Skeletal muscle tissue (tissue), 4 donors: Measurements from ENCODE around the gene AIRE. TPM values are rescaled to one million over a fixed set of nuclear protein-coding genes. Genes with fewer than 3 reads are reported as not detected.

Experiments
- H3K27ac ChIP-seq: one replicate; pipeline ENCODE4 v1.7.0; 2013; ENCODE audit warnings: mild to moderate bottlenecking, low read depth, low read length, inconsistent platforms
- H3K27me3 ChIP-seq, 3 donors: one replicate each; pipeline ENCODE4 v1.7.0; 2013; ENCODE audit warnings: low read length in 3 of 3; ENCODE audit not compliant: control insufficient read depth in 3 of 3, insufficient read depth in 3 of 3
- H3K36me3 ChIP-seq, 3 donors: one replicate each; pipeline ENCODE4 v1.7.0; 2013; ENCODE audit warnings: low read length in 3 of 3; ENCODE audit not compliant: control insufficient read depth in 3 of 3, insufficient read depth in 3 of 3
- H3K4me1 ChIP-seq, 3 donors: one replicate each; pipeline ENCODE4 v1.7.0; 2013; ENCODE audit warnings: low read length in 3 of 3, mild to moderate bottlenecking in 3 of 3; ENCODE audit not compliant: control insufficient read depth in 3 of 3, insufficient read depth in 3 of 3
- H3K4me3 ChIP-seq, 3 donors: one replicate each; pipeline ENCODE4 v1.7.0; 2013; ENCODE audit warnings: low read length in 3 of 3
- H3K9ac ChIP-seq, 3 donors: one replicate each; pipeline ENCODE4 v1.7.0; 2013; ENCODE audit warnings: low read length in 3 of 3, mild to moderate bottlenecking in 3 of 3, moderate library complexity in 2 of 3, low read depth in 1 of 3
- H3K9me3 ChIP-seq, 3 donors: one replicate each; pipeline ENCODE4 v1.7.0; 2013; ENCODE audit warnings: low read length in 3 of 3; ENCODE audit not compliant: control insufficient read depth in 3 of 3
- total RNA-seq: library from RNA; depleted of rRNA; stranded (reverse); fragments of >200 nt; gene quantifications from one replicate; pipeline ENCODE4 v1.2.3, GENCODE V29; 2014
- donor health status: Osteomylitis.

Gene AIRE
- total RNA-seq, 1 donor from 2014 or later: not detected

GRCh38 chr21:44329971-44330681 lies 44.5 kb downstream of the AIRE start:
- Histone ChIP-seq H3K4me1 (peaks cover 0 to 4% (median 0%) of the 10 kb centered on the region in 3 donors), H3K27me3 (no peaks in the 10 kb centered on the region), H3K9me3 (no peaks in the 10 kb centered on the region), H3K36me3 (peaks cover 4 to 15% (median 4%) of the 10 kb centered on the region in 3 donors), H3K27ac (no peak overlapping the region), H3K9ac (peak overlapping the region in 1 of 3 donors; percentile 8), H3K4me3 (no peak overlapping the region)

GRCh38 chr21:44330698-44331097 lies 45.0 kb downstream of the AIRE start:
- Histone ChIP-seq H3K4me3 (no peak overlapping the region), H3K27ac (no peak overlapping the region), H3K36me3 (peaks cover 4 to 15% (median 6%) of the 10 kb centered on the region in 3 donors), H3K27me3 (no peaks in the 10 kb centered on the region), H3K9ac (peak overlapping the region in 1 of 3 donors; percentile 8), H3K9me3 (no peaks in the 10 kb centered on the region), H3K4me1 (peaks cover 0 to 4% (median 0%) of the 10 kb centered on the region in 3 donors)

- H3K9ac ChIP-seq: no peak overlapping the region
- peaks cover 7 to 12% (median 9%) of the 10 kb centered on the region in 3 donors for H3K36me3 ChIP-seq
- H3K4me1 ChIP-seq: peaks cover 0 to 4% (median 0%) of the 10 kb centered on the region in 3 donors
- no peaks in the 10 kb centered on the region for H3K9me3 ChIP-seq
- H3K27ac ChIP-seq: no peak overlapping the region
- H3K27me3 ChIP-seq: no peaks in the 10 kb centered on the region
- no peak overlapping the region for H3K4me3 ChIP-seq
These were observed 45.5 kb downstream of the AIRE start for GRCh38 chr21:44331209-44331608.

GRCh38 chr21:44331650-44332307 lies 46.1 kb downstream of the AIRE start:
- H3K9ac ChIP-seq: peak overlapping the region in 1 of 3 donors; percentile 25
- H3K9me3 ChIP-seq: no peaks in the 10 kb centered on the region
- H3K4me3 ChIP-seq: no peak overlapping the region
- H3K27me3 ChIP-seq: no peaks in the 10 kb centered on the region
- H3K27ac ChIP-seq: no peak overlapping the region
- H3K4me1 ChIP-seq: peaks cover 0 to 4% (median 0%) of the 10 kb centered on the region in 3 donors
- peaks cover 8 to 13% (median 13%) of the 10 kb centered on the region in 3 donors for H3K36me3 ChIP-seq

GRCh38 chr21:44332383-44332782 lies 46.7 kb downstream of the AIRE start:
- no peak overlapping the region for H3K4me3 ChIP-seq
- H3K36me3 ChIP-seq: peaks cover 8 to 13% (median 13%) of the 10 kb centered on the region in 3 donors
- H3K9ac ChIP-seq: no peak overlapping the region
- H3K4me1 ChIP-seq: peaks cover 0 to 4% (median 0%) of the 10 kb centered on the region in 3 donors
- no peak overlapping the region for H3K27ac ChIP-seq
- H3K9me3 ChIP-seq: no peaks in the 10 kb centered on the region
- H3K27me3 ChIP-seq: no peaks in the 10 kb centered on the region

- Histone ChIP-seq H3K9ac (no peak overlapping the region), H3K27ac (no peak overlapping the region), H3K36me3 (peaks cover 8 to 13% (median 13%) of the 10 kb centered on the region in 3 donors), H3K4me1 (peaks cover 1 to 7% (median 4%) of the 10 kb centered on the region in 3 donors), H3K27me3 (no peaks in the 10 kb centered on the region), H3K4me3 (no peak overlapping the region), H3K9me3 (no peaks in the 10 kb centered on the region)
These were observed 47.3 kb downstream of the AIRE start for GRCh38 chr21:44332965-44333364.

GRCh38 chr21:44333509-44334328 lies 48.0 kb downstream of the AIRE start:
- H3K9ac ChIP-seq: no peak overlapping the region
- H3K36me3 ChIP-seq: peaks cover 8 to 13% (median 13%) of the 10 kb centered on the region in 3 donors
- no peak overlapping the region for H3K4me3 ChIP-seq
- H3K27ac ChIP-seq: no peak overlapping the region
- no peaks in the 10 kb centered on the region for H3K27me3 ChIP-seq
- H3K4me1 ChIP-seq: peaks cover 6 to 12% (median 8%) of the 10 kb centered on the region in 3 donors
- H3K9me3 ChIP-seq: no peaks in the 10 kb centered on the region

GRCh38 chr21:44334329-44335030 lies 48.8 kb downstream of the AIRE start:
- peaks cover 6 to 12% (median 10%) of the 10 kb centered on the region in 3 donors for H3K4me1 ChIP-seq

GRCh38 chr21:44335266-44336059 lies 49.8 kb downstream of the AIRE start:
- Histone ChIP-seq H3K4me3 (no peak overlapping the region), H3K9me3 (no peaks in the 10 kb centered on the region), H3K36me3 (peaks cover 8 to 13% (median 13%) of the 10 kb centered on the region in 3 donors), H3K9ac (no peak overlapping the region), H3K27me3 (no peaks in the 10 kb centered on the region), H3K27ac (no peak overlapping the region), H3K4me1 (peaks cover 12 to 18% (median 17%) of the 10 kb centered on the region in 3 donors)

More at GRCh38 chr21:44334329-44335030, 48.8 kb downstream of the AIRE start:
- Histone ChIP-seq H3K36me3 (peaks cover 8 to 13% (median 13%) of the 10 kb centered on the region in 3 donors), H3K27me3 (no peaks in the 10 kb centered on the region), H3K9ac (no peak overlapping the region), H3K9me3 (no peaks in the 10 kb centered on the region), H3K27ac (no peak overlapping the region), H3K4me3 (no peak overlapping the region)
